ENCODE results near the gene DNAJB8. TPM values are rescaled to one million over a fixed set of nuclear protein-coding genes. Genes with fewer than 3 reads are reported as not detected.

The DNAJB8 gene
- total and polyA plus RNA-seq, 9 of the 15 experiments (the other 6 are each of a cell fraction or from before 2014, with no cell fraction given): not detected

- peak; percentile 85; the same call in 1 of the 2 replicates for TF ChIP-seq PHF21A (IDR thresholded peaks at IDR 0.05; ENCODE audit: borderline replicate concordance, low read depth)
- no peak for TF ChIP-seq KAT8 (IDR thresholded peaks at IDR 0.05; ENCODE audit: low read depth)
- peak in 1 of 2 experiments; percentile 3; a peak in 2 of 4 replicates for TF ChIP-seq RCOR1 (IDR thresholded peaks at IDR 0.05; ENCODE audit: borderline replicate concordance in 1 of 2, low read depth in 2 of 2, low read length in 2 of 2)
- TF ChIP-seq HNRNPK (IDR thresholded peaks at IDR 0.05; ENCODE audit: low read depth, low read length, poor library complexity, severe bottlenecking): no peak
- TF ChIP-seq ETV6 (IDR thresholded peaks at IDR 0.05; ENCODE audit: borderline replicate concordance in 1 of 2, low read depth in 2 of 2, low read length in 1 of 2): no peak
- no peak for TF ChIP-seq ETV6 (CRISPR knock-in tag; IDR thresholded peaks at IDR 0.05; ENCODE audit: borderline replicate concordance)
- TF ChIP-seq JUNB (CRISPR knock-in tag; conservative IDR thresholded peaks at IDR 0.05): no peak
- TF ChIP-seq ARNT (IDR thresholded peaks at IDR 0.05): no peak
- TF ChIP-seq HNRNPLL (IDR thresholded peaks at IDR 0.05; ENCODE audit: low read depth, low read length, poor library complexity, severe bottlenecking): no peak
- peak; percentile 26 for TF ChIP-seq FUS (optimal IDR thresholded peaks at IDR 0.05; ENCODE audit: low read depth, low read length)
- TF ChIP-seq MITF (IDR thresholded peaks at IDR 0.05): no peak
- TF ChIP-seq ZNF184 (CRISPR knock-in tag; IDR thresholded peaks at IDR 0.05): no peak
- TF ChIP-seq FOXO4 (CRISPR knock-in tag; IDR thresholded peaks at IDR 0.05): no peak
- 0 out of 2 replicates have a peak, but pooled peaks have one; percentile 38 for TF ChIP-seq EGR1 (conservative IDR thresholded peaks at IDR 0.05)
- no peak for TF ChIP-seq RHOXF2B (CRISPR knock-in tag; conservative IDR thresholded peaks at IDR 0.05)
- TF ChIP-seq KLF6 (CRISPR knock-in tag; IDR thresholded peaks at IDR 0.05; ENCODE audit: borderline replicate concordance): no peak; the same call in 1 of the 2 replicates
- no peak for TF ChIP-seq PTTG1 (tag; IDR thresholded peaks at IDR 0.05; ENCODE audit: low read depth)
- no peak for TF ChIP-seq ZBTB9 (CRISPR knock-in tag; IDR thresholded peaks at IDR 0.05)
- TF ChIP-seq FOXM1 (IDR thresholded peaks at IDR 0.05; ENCODE audit: low read depth): 0 out of 2 replicates have a peak, but pooled peaks have one; percentile 2
- no peak for TF ChIP-seq FOXM1 (CRISPR knock-in tag; IDR thresholded peaks at IDR 0.05; ENCODE audit: low read depth)
Observed at GRCh38 chr3:128487813-128488635, 21.3 kb upstream of the DNAJB8 start (continued).

Measured in K562 (cell line).